HG03571 (cell line): ENCODE results near the gene RIF1.
"Not testable (repeated sequence)": the region's sequence is repeated elsewhere in the genome, so short reads cannot be mapped to it uniquely, and the experiment has no call there.

Experiments
- ATAC-seq: cut with Tn5 transposase; IDR thresholded peaks from one replicate; pipeline ENCODE4 v1.9.1; 2021; ENCODE audit not compliant: unreplicated experiment

Gene RIF1

GRCh38 chr2:151408788-151409600 lies 708 bp upstream of the RIF1 start:
- ATAC-seq, result no peak

- ATAC-seq, result no peak
These were observed 758 bp downstream of the RIF1 start for GRCh38 chr2:151410485-151410834.

- no peak for ATAC-seq
These were observed 7.9 kb downstream of the RIF1 start for GRCh38 chr2:151417650-151418049.

GRCh38 chr2:151421681-151422080 lies 12.0 kb downstream of the RIF1 start:
- not testable (repeated sequence) for ATAC-seq

GRCh38 chr2:151422917-151423439 lies 13.3 kb downstream of the RIF1 start:
- peak; percentile 59 for ATAC-seq

GRCh38 chr2:151423760-151424159 lies 14.1 kb downstream of the RIF1 start:
- ATAC-seq, result no peak

- no peak for ATAC-seq
These were observed 27.9 kb downstream of the RIF1 start for GRCh38 chr2:151437630-151438029.

GRCh38 chr2:151438506-151438905 lies 28.8 kb downstream of the RIF1 start:
- no peak for ATAC-seq

- ATAC-seq, result no peak
These were observed 29.4 kb downstream of the RIF1 start for GRCh38 chr2:151439127-151439526.

- no peak for ATAC-seq
These were observed 49.7 kb downstream of the RIF1 start for GRCh38 chr2:151459358-151459757.

GRCh38 chr2:151465771-151466170 lies 56.1 kb downstream of the RIF1 start:
- ATAC-seq, result no peak

- ATAC-seq, result no peak
These were observed 60.9 kb downstream of the RIF1 start for GRCh38 chr2:151470556-151470955.

GRCh38 chr2:151472966-151473365 lies 63.3 kb downstream of the RIF1 start:
- ATAC-seq, result no peak

GRCh38 chr2:151475071-151475470 lies 65.4 kb downstream of the RIF1 start:
- no peak for ATAC-seq

GRCh38 chr2:151476287-151476686 lies 66.6 kb downstream of the RIF1 start:
- ATAC-seq, result no peak

- ATAC-seq, result no peak
These were observed 68.3 kb downstream of the RIF1 start for GRCh38 chr2:151478011-151478410.

GRCh38 chr2:151481744-151482143 lies 72.0 kb downstream of the RIF1 start:
- ATAC-seq, result no peak

- ATAC-seq, result no peak
These were observed 72.5 kb downstream of the RIF1 start for GRCh38 chr2:151482171-151482725.

- ATAC-seq, result no peak
These were observed 73.8 kb downstream of the RIF1 start for GRCh38 chr2:151483546-151483945.

GRCh38 chr2:151484100-151484499 lies 74.4 kb downstream of the RIF1 start:
- no peak for ATAC-seq

GRCh38 chr2:151486053-151486452 lies 76.4 kb downstream of the RIF1 start:
- ATAC-seq, result no peak

- no peak for ATAC-seq
These were observed 80.6 kb downstream of the RIF1 start for GRCh38 chr2:151490276-151490675.

GRCh38 chr2:151491496-151491895 lies 81.8 kb downstream of the RIF1 start:
- no peak for ATAC-seq
